ENCODE measurements around the gene RTN1. TPM values are rescaled to one million over a fixed set of nuclear protein-coding genes. Genes with fewer than 3 reads are reported as not detected.

Gene RTN1
- total and polyA plus RNA-seq, 2 experiments from 2014 or later: 0.15 TPM; not detected in 1

DNA sequence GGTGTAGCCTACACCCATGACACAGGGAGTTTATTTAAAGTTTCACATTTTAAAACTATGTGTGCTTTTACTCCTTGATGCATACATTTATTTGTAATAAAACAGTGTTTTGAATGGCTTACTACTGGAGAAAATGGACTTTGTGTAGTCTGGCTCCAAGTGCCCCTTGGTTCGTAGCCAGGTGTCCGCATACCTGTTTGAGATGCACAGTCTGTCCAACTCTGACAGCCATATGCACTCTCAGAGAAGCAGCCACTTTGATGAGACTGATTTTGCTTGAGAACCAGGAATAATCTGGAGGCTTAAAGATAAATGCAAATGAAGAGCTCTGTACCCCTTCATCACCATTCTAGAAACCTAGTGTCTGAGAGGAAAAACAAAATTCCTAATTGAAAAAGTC is 24.0 kb downstream of the RTN1 start:
- no peaks in the 10 kb centered on the region for H3K4me1 ChIP-seq (ENCODE audit: insufficient read depth)
- TF ChIP-seq EZH2 (IDR thresholded peaks at IDR 0.05; ENCODE audit: insufficient read depth, poor library complexity, severe bottlenecking): no peak
- no peaks in the 10 kb centered on the region for H3K9me2 ChIP-seq (ENCODE audit: insufficient read depth)
- H3K27ac ChIP-seq: no peak overlapping the region
- H4K20me1 ChIP-seq (ENCODE audit: insufficient read depth): no peaks in the 10 kb centered on the region
- no peaks in the 10 kb centered on the region for H3K9me3 ChIP-seq (ENCODE audit: low read depth)
- 72 to 80% methylated on average over 2 of the region's 2 CpGs for WGBS, 2 experiments (ENCODE audit: low coverage in 1 of 2, low lambda C conversion rate in 2 of 2, missing lambda C conversion rate in 2 of 2)
- H3K79me2 ChIP-seq (ENCODE audit: insufficient read depth): no peaks in the 10 kb centered on the region
- no peaks in the 10 kb centered on the region for H3K27me3 ChIP-seq (replicated peaks; ENCODE audit: insufficient read depth)
- no peak for DNase-seq
- no peak overlapping the region for H3K4me3 ChIP-seq
- no peak overlapping the region for H3K9ac ChIP-seq
- no peak overlapping the region for H3K4me2 ChIP-seq (ENCODE audit: unreplicated experiment)
- in situ Hi-C loops (cut with MboI): no loop called here
- H3K36me3 ChIP-seq (ENCODE audit: low read depth): no peaks in the 10 kb centered on the region
- H3F3A ChIP-seq (ENCODE audit: insufficient read depth): no peaks in the 10 kb centered on the region
- no peak overlapping the region for H2AFZ ChIP-seq

DNA sequence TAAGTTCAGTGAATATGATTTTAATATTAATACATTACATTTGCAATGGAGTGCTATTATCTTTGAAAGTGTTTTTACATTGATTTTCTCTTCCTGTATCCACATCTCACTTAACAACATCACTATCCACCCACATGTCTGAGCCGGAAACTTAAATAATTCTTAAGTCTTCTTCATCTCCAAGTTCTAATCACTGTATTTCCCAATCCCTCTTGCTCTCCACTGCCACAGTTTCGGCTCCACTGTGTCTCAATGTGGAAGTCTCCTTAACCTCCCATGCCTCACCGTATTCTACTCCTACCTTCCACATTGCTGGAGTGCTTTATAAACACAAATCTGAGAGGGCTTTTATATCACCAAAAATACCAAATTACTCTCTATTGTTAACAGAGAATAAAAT is 25.3 kb downstream of the RTN1 start:
- Histone ChIP-seq H4K20me1 (ENCODE audit: insufficient read depth) (no peaks in the 10 kb centered on the region), H3K9ac (no peak overlapping the region), H3K4me2 (ENCODE audit: unreplicated experiment) (no peak overlapping the region), H2AFZ (no peak overlapping the region), H3K36me3 (ENCODE audit: low read depth) (no peaks in the 10 kb centered on the region), H3K4me1 (ENCODE audit: insufficient read depth) (no peaks in the 10 kb centered on the region), H3K4me3 (no peak overlapping the region), H3F3A (ENCODE audit: insufficient read depth) (no peaks in the 10 kb centered on the region), H3K79me2 (ENCODE audit: insufficient read depth) (no peaks in the 10 kb centered on the region), H3K9me3 (ENCODE audit: low read depth) (no peaks in the 10 kb centered on the region), H3K27me3 (replicated peaks; ENCODE audit: insufficient read depth) (no peaks in the 10 kb centered on the region), H3K27ac (no peak overlapping the region), H3K9me2 (ENCODE audit: insufficient read depth) (no peaks in the 10 kb centered on the region)
- 55% methylated on average over 3 of the region's 3 CpGs for WGBS, 2 experiments (ENCODE audit: low coverage in 1 of 2, low lambda C conversion rate in 2 of 2, missing lambda C conversion rate in 2 of 2)
- in situ Hi-C loops (cut with MboI): no loop called here
- no peak for DNase-seq
- TF ChIP-seq EZH2phosphoT487 (IDR thresholded peaks at IDR 0.05; ENCODE audit: insufficient read depth, low read depth): no peak
- TF ChIP-seq EZH2 (IDR thresholded peaks at IDR 0.05; ENCODE audit: insufficient read depth, poor library complexity, severe bottlenecking): no peak

DNA sequence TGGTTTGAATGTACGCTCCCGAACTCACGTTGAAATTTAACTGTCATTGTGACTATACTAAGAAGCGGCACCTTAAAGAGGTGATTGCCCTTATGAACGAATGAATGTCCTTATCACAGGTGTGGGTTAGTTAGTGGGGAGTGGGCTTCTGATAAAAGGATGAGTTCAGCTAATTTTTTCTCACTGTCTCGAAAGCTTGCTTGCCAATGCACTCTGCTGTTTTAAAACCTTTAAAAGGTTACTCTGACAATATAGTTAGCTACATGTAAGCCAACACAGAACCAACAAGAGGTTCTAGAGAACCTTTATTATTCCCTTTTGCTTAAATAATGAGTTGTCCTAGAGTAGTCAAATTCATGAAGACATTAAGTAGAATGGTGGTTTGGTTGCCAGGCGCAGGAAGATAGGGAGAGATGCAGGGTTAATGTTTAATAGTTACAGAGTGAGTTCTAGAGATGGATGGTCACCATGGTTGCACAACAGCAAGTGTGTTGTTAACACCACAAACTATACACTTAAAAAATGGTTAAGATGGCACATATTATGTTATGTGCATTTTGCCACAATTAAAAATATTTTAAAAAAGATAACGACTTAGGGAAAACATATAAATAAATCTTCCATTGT is 26.3 kb downstream of the RTN1 start:
- DNase-seq: no peak
- Histone ChIP-seq H3K36me3 (ENCODE audit: low read depth) (no peaks in the 10 kb centered on the region), H3F3A (ENCODE audit: insufficient read depth) (no peaks in the 10 kb centered on the region), H3K27ac (no peak overlapping the region), H3K9ac (no peak overlapping the region), H4K20me1 (ENCODE audit: insufficient read depth) (no peaks in the 10 kb centered on the region), H3K79me2 (ENCODE audit: insufficient read depth) (no peaks in the 10 kb centered on the region), H3K4me1 (ENCODE audit: insufficient read depth) (no peaks in the 10 kb centered on the region), H3K4me2 (ENCODE audit: unreplicated experiment) (no peak overlapping the region), H3K9me3 (ENCODE audit: low read depth) (no peaks in the 10 kb centered on the region), H3K4me3 (no peak overlapping the region), H3K27me3 (replicated peaks; ENCODE audit: insufficient read depth) (no peaks in the 10 kb centered on the region), H2AFZ (no peak overlapping the region), H3K9me2 (ENCODE audit: insufficient read depth) (no peaks in the 10 kb centered on the region)
- TF ChIP-seq EZH2phosphoT487 (IDR thresholded peaks at IDR 0.05; ENCODE audit: insufficient read depth, low read depth) (no peak), EZH2 (IDR thresholded peaks at IDR 0.05; ENCODE audit: insufficient read depth, poor library complexity, severe bottlenecking) (no peak)
- in situ Hi-C loops (cut with MboI): no loop called here
- WGBS, 2 experiments (ENCODE audit: low coverage in 1 of 2, low lambda C conversion rate in 2 of 2, missing lambda C conversion rate in 2 of 2): 66 to 69% methylated on average over 8 of the region's 8 CpGs

DNA sequence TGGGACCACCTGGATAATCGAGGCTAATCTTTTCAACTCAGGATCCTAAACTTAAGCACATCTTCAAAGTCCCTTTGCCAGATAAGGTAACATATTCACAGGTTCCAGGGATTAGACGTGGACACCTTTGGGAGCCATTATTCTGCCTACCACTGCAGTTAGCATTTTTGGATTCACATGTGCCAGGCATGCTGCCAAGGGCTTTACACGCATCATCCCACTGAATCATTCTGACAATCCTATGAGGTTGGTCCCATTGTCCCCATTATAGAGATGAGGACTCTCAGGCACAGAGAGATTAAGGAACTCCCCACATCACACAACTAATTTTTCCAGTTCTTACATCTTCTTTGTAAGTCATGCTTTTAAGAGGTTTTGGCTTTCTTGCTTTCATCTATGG is 34.5 kb downstream of the RTN1 start:
- in situ Hi-C loops (cut with MboI): no loop called here
- Histone ChIP-seq H2AFZ (no peak overlapping the region), H3K4me2 (ENCODE audit: unreplicated experiment) (no peak overlapping the region), H3K27ac (no peak overlapping the region), H3K27me3 (replicated peaks; ENCODE audit: insufficient read depth) (no peaks in the 10 kb centered on the region), H3K9me3 (ENCODE audit: low read depth) (no peaks in the 10 kb centered on the region), H3K36me3 (ENCODE audit: low read depth) (no peaks in the 10 kb centered on the region), H3K9ac (no peak overlapping the region), H3F3A (ENCODE audit: insufficient read depth) (no peaks in the 10 kb centered on the region), H3K79me2 (ENCODE audit: insufficient read depth) (no peaks in the 10 kb centered on the region), H3K9me2 (ENCODE audit: insufficient read depth) (no peaks in the 10 kb centered on the region), H4K20me1 (ENCODE audit: insufficient read depth) (no peaks in the 10 kb centered on the region), H3K4me3 (no peak overlapping the region), H3K4me1 (ENCODE audit: insufficient read depth) (no peaks in the 10 kb centered on the region)
- TF ChIP-seq EZH2 (IDR thresholded peaks at IDR 0.05; ENCODE audit: insufficient read depth, poor library complexity, severe bottlenecking): no peak
- TF ChIP-seq EZH2phosphoT487 (IDR thresholded peaks at IDR 0.05; ENCODE audit: insufficient read depth, low read depth): no peak
- no peak for DNase-seq
- WGBS, 2 experiments (ENCODE audit: low coverage in 1 of 2, low lambda C conversion rate in 2 of 2, missing lambda C conversion rate in 2 of 2): 35 to 49% methylated on average over 3 of the region's 3 CpGs

Data from GM23248 (cell line).